GM18526 (cell line): ENCODE results near the gene CORO2A.

Experiments used
- POLR2A ChIP-seq: IDR thresholded peaks from 3 replicates; pipeline ENCODE4 v1.6.1; 2011; ENCODE audit not compliant: insufficient read length; ENCODE audit errors: extremely low read depth

CORO2A gene

DNA sequence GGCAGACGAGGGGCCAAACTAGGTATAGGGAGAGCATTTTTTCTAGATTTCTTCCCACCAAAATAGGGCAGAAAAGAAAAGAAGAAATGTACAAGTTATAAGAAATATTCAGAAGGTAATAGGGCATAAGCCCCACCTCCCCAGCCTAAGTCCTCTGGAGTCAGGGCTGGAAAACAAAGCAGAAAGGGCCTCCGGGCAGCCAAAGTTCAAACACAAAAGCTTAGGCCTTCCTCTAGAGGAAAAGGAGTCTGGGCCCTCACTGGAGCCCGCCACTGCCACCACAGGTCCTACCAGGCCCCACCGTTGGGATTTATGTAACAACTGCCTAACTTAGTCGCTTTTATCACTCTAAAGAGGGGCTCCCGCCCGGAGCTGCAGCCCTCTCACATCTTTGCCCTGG is 35.4 kb upstream of the CORO2A start:
- TF ChIP-seq POLR2A: no peak

DNA sequence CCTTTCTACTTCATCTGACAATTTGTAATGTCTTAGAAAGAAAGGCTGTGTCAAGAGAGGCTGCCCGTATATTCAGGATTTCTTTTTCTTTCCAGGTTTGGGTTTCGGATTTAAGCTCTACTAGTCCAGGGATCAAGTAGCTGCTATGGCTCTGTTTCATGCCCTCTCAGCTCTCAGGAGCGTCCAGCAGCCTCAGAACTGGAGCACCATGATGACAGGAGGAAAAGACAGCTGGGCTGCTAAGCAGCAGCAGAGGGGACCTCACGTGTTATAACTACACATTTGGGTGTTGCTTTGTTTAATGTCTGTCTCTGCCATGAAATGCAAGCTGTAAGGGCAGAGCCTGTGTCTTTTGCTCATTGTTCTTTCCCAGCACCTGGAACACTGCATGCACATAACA is 34.5 kb upstream of the CORO2A start:
- no peak for TF ChIP-seq POLR2A

DNA sequence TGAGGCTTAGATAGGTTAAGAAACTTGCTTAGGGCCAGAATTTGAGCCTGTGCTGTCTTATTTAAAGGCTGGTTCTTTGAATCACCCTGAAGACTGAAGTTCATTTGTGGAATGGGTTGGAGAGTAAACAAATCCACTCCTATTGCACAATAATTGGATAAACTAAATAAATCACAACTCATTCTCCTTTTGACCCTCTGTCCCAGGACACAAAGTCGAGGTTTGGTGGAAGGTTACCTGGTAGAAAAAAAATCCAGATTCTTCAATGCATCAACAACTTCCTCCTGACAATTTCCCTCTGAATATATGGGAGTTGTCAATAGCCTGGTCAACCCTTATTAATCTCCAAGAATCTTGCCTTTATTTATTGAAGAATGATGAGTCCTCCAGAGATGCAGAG is 34.1 kb upstream of the CORO2A start:
- TF ChIP-seq POLR2A: no peak

DNA sequence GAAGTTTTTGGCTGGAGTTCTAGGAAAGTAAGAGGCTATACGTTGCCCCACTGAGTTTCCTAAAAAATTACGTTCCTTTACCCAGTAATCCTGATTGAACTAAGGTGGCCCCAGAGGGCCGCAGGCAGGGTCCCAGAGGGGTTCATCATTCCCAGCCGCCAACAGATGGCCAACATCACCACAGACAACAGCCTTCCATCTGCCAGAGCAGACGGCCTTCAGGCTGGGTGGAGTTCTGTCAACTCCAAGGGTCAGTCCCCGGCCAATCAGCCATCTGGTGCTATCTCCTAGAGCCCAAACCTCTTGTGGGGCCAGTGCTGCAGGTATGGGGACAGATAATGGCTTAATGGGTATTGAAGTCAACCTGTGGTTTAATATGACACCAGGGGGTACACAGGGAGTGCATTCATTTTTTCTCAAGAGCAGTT is 32.6 kb upstream of the CORO2A start:
- TF ChIP-seq POLR2A: no peak

DNA sequence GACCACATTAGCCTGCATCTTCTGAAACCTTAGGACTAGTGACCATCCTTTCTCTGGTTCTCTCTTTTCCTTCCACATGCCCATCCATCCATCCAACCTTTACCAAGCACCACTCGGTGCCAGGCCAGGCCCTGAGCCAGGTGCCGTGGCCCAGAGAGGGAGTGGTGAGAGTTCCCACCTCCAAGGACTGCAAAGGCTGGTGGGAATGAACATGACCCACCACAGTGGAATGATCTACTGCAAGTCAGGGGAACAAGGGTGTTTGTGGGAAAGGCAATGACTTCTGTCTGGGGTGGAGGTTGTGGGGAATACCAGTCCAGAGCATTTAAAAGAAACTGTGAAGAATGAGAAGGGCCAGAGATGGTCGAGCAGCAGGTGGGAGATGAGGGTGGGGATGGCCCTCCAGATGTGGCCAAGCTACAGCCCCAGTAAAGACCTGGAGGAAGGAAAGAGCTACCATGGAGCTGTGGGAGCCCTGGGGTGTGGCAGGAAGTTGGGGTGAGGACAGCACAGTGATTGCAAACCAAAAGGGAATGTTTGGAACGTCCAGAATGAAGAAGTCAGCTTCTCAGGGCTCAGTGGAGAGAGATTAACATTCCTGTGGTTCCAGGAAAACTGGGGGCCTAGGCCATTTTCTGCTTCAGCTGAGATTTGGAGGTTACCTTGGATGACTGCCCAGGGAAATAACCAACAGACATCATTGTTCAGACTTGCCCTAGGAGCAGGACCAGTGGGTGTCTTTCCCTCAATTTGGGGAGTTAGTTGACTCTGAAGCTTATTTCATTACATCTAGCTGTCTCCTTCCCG is 30.7 kb upstream of the CORO2A start:
- TF ChIP-seq POLR2A: no peak

DNA sequence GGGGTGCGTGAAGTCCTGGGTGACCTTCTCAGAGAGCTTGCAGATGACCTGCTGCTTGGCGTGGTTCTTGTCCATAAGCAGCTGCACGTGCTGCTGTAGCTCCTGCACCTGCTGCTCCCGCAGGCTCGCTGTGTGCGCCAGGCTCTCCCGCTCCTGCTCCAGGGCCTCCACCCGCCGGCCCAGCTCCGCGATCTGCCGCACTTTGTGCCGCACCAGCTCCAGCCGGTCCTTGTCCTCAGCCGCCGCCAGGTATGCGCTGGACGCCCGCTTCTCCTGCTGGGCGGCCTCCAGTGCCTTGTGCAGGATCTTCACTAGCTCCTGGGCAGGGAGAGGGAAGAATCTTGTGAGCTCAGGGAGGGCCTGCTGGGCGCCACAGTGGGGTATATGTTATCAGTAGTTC is 28.5 kb upstream of the CORO2A start:
- no peak for TF ChIP-seq POLR2A

DNA sequence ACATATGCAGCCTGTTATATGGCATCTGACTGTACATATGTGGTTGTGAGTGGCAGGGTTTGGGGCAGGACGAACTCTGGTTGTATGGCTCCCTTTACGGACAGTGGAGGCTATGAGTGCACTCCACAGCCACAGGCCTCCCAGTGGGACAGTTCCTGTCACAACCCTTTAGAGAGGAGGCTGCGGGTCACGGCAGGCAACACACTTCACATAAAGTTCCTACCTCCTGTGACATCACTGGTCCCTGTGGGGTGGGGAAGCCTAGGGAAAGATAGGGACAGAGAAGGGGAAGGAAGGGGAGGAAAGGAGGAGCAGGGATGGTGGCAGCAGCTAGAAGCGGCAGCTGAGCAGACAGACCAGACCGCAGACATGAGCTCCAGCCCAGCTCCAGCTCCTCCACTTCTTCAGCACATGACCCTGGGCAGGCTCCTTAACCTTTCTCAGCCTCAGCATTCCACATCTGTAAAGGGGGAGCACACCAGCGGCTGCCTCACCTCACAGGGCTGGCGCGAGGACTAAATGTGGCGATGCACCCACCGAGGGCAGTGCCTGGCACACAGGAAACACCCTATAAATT is 27.4 kb upstream of the CORO2A start:
- no peak for TF ChIP-seq POLR2A

DNA sequence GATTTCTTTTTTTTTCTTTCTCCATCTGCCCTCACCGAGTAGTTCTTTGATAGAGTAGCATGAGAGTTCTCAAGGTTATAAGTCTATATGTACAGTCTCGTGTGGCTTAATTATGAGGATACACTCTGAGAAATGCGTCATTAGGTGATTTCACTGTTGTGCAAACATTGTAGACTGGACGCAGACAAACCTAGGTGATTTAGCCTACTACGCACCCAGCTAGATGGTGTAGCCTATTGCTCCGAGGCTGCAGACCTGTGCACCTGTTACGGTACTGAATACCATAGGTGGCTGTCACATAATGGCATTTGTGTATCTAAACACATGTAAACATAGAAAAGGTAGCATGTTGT is 26.9 kb upstream of the CORO2A start:
- TF ChIP-seq POLR2A: no peak

DNA sequence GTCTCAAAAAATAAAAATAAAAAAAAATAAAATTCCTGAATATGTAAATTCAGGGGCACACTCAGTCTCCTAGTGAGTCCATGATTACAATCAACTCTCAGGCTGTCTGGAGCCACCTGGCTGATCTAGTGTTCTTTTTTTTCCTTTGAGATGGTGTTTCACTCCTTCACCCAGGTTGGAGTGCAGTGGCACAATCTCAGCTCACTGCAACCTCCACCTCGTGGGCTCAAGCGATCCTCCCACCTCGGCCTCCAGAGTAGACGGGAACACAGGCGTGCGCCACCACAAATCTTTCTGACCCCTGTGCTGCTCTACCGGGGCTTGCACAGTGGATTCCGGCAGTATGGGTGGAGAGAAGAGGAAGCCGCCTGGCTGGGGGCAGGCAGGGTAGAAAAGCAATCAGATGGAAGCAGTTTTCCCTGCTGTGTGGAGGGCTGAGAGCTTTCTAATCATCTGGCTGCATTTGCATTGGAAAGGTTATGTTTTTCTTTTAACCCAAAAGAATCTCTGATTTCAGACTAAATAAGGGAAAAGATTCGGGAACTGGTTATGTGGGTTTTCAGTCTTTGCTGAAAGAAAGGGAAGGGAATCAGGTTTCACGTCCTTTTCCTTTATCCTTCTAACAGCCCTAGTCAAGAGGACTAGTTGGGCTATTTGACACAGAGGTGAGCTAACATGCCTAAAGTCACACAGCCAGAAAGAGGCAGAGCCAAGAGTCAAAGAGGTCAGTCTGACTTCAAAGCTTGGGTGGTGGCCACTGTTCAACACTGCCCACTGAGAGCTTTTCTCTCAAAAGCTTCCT is 26.3 kb upstream of the CORO2A start:
- no peak for TF ChIP-seq POLR2A

DNA sequence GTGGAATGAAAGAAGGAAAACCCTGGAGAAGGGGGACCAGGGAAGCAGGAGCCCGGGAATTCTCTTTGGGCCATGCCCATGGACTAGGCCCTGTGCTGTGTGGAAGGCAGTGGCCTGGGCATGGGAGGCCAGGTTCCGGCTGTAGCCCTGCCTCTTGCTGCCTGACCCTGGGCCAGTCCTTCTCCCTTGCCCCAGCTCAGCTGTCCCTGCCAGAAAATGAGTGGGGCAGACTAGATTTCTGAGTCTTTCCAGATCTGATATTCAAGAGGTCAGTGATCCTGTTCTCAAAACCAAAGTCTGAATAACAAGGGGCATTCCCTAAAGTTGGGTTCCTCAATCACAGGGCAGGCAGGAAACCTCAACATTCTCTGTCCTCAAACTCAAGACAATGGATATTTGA is 24.8 kb upstream of the CORO2A start:
- no peak for TF ChIP-seq POLR2A

DNA sequence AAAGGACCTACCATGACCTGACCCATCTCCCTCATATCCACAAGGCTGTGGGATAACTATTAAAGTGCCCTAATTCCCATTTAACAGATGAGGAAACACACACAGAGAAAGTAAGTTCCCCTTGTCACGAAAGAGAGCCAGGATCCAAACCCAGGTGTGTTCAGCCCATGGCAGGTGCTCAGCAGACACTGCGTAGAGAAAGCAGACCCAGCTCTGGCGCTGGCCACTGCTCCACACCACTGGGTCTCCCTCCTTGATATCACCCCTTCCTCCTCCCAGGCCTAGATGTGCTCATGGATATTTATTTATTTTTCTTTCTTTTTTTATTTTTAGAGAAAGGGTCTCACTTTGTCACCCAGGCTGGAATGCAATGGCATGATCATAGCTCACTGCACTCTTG is 24.0 kb upstream of the CORO2A start:
- no peak for TF ChIP-seq POLR2A

DNA sequence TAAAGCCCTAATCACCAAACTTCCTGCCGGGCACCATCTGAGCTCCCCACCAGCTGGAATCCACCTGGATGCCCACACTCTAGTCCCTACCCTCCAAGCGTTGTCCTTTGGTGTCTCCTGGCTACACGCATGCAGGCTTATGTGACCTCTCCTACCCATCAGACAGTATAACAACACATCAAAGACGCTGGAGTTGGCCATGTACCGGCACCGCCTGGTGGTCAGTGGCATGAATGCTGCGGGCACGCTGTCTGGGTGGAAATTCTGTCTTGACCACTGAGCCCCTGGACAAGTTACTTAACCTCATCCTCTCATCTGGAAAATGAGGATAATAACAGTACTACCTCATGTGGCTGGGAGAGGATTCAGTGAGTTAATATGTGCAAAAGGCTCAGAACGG is 23.4 kb upstream of the CORO2A start:
- no peak for TF ChIP-seq POLR2A

DNA sequence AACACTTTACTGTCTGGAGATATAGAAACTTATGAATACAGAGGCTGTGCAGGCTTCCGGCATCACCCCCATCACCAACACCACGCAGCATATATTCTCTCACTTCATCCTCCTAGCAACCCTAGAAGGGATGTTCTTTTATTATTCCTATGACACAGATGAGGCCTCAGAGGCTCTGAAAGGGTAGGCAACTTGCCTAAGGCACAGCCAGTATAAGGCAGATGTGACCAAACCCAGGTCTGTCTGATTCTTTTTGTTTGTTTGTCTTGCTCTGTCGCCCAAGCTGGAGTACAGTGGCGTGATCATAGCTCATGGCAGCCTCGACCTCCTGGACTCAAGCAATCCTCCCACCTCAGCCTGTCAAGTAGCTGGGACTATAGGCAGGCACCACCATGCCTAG is 22.8 kb upstream of the CORO2A start:
- TF ChIP-seq POLR2A: no peak

DNA sequence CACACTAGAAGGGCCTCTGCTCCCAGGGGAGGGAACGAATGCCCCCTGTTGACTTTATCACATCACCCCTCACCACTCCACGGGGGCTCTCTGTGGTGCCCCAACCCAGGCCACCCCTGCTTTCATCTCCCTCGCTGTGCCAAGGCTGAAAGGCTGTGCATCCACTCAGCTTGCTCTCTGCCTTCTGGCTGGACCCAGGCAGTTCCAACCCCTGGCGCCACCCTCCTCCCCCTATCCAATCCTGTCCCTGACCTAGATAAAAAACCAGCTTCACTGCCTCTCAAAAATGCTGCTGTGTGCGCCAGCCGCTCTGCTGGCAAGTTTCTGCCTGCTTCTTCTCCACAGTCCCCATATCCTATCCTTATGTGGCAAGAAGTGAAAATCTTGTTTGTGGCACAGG is 22.4 kb upstream of the CORO2A start:
- no peak for TF ChIP-seq POLR2A

DNA sequence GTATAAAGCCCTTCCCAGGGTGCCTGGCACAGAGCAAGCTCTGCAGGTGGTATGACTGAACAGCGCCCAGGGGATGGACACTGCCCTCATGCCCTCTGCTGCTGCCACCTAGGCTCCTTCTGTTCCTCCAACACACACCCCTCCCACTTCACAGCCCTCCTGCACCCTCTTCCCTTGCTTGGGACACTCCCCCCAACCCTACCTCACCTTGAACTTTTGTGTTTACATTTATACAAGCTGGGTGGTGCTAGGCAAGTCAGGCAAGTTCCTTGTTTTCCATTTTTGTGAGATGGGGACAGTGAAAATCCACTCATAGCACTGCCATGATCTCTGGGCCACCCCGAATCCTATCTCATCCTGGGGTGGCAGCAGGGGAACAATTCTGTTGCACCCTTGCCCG is 18.8 kb upstream of the CORO2A start:
- TF ChIP-seq POLR2A: no peak

DNA sequence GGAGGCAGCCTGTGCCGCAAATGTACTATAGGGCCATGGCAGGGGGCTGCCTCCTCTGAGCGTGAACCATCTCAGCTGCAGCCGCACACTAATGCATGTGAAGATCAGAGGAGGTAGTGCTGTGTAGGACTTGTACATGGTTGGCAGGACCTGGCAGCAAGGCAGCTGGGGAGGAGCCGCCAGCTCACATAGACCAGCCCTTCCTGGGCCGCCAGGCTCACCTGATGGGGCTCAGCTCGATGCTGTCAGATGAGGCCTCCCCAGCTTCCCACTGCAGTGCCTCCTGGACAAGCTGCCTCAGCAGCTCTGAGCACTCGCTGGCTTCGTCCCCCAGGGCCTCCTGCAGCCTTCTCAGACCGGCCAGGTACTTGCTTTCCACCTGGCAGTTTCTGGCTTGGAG is 18.0 kb upstream of the CORO2A start:
- TF ChIP-seq POLR2A: no peak

DNA sequence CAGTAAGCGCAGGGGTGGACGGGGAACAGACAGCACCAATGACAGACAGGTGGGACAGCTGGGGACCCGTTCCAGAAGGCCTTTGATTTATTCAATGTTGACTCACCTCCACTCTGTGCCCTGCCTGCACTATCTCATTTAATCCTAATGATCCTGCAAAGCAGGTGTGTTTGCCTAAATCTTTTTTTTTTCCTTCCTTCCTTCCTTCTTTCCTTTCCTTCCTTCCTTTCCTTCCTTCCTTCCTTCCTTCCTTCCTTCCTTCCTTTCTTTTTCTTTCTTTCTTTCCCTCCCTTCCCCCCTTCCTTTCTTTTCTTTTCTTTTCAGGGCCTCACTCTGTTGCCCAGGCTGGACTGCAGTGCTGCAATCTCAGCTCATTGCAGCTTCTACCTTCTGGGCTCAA is 17.1 kb upstream of the CORO2A start:
- TF ChIP-seq POLR2A: no peak

DNA sequence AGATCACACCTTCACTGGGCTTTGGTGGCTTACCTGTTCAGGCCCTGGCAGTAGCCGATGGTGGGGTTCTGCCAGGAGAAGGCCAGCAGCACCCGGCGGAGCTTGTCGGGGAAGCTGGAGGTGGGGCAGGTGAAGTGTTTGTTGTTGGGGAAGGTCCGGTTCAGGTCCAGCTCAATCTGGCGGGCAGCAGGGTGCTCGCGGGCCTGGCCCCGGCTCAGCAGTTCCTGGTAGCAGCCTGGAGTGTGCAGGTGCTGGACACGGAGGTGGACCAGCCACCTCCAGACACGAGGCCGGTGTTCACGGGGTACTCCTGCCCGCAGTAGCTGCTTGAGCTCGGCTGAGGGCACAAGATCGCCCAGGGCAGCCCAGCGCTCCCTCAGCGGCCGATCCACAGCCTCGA is 16.2 kb upstream of the CORO2A start:
- TF ChIP-seq POLR2A: no peak
